Measurements from ENCODE around the gene DENR.
"Not testable (repeated sequence)": the region's sequence is repeated elsewhere in the genome, so short reads cannot be mapped to it uniquely, and the experiment has no call there.

The DENR gene

GRCh38 chr12:122752464-122753318, at the start of gene DENR:
DENR (plus strand) TSS chr12:122752824; CDS start chr12:122753702, 878 bp downstream.
- peak; percentile 96 for DNase-seq (ENCODE audit: low spot score)

DNA sequence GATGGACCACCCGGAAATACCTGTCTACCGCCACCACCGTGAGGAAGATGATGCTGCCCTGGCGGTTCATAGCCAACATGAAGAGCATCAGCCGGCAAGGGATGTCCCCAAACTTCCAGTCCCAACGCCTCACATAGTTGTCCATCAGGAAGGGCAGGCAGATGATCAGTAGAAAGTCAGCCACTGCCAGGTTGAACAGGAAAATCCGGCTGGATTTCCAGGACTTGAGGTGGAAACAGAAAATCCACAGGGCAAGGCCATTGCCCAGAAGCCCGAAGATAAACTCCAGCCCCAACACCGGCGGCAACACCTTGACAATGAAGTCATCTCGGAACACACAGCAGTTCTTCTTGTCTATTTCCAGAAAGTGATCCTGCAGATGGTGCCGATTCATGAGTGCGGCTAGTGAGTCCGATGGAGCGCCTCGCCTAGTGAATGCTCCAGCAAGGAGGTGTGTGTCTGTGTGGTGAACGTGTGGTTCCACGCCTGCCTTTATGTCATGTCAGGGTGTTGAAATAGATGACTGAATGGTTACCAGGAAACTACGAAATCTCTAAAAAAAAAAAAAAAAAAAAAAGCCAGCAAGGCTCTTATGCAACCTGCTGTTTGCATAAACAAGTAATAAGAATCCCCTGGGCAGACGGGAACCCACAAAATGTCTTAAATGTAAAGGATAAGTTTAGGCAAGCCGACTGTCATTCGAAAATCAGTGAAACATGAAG, 49.6 kb upstream of the DENR start, which contains the start of gene HCAR2:
Gene HCAR2, minus strand, starts transcription at position 468 of the 722 bp plus-strand sequence. Its CDS starts 74 bp downstream, at position 394.
- not testable (repeated sequence) for DNase-seq (ENCODE audit: low spot score)

GRCh38 chr12:122703841-122704240, 48.8 kb upstream of the DENR start:
- DNase-seq (ENCODE audit: low spot score): not testable (repeated sequence)

DNA sequence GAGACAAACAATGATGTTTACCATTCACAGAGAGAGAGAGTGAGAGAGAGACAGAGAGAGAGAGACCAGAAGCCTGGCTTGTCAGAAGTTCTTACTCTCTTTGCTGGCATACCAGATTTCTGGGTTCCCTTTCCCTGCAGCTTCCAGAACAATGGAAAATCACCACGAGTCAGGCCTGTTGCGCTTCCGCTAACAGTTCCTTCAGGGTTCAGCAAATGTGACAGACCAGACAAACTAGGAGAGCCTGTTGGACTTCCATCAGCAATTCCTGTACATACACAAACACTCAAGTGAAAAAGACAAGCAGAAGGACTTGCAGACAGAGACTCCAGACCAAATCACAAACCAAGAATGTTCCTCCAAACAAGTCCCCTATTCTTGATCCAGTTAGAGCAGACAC, 43.3 kb upstream of the DENR start:
- DNase-seq (ENCODE audit: low spot score): not testable (repeated sequence)

GRCh38 chr12:122710341-122710740, 42.3 kb upstream of the DENR start:
- DNase-seq (ENCODE audit: low spot score): not testable (repeated sequence)

- DNase-seq (ENCODE audit: low spot score): not testable (repeated sequence)
Measured at GRCh38 chr12:122711266-122711665, 41.4 kb upstream of the DENR start.

- DNase-seq (ENCODE audit: low spot score): not testable (repeated sequence)
Measured at GRCh38 chr12:122713491-122714188, 39.0 kb upstream of the DENR start.

GRCh38 chr12:122715211-122715610, 37.4 kb upstream of the DENR start:
- not testable (repeated sequence) for DNase-seq (ENCODE audit: low spot score)

DNA sequence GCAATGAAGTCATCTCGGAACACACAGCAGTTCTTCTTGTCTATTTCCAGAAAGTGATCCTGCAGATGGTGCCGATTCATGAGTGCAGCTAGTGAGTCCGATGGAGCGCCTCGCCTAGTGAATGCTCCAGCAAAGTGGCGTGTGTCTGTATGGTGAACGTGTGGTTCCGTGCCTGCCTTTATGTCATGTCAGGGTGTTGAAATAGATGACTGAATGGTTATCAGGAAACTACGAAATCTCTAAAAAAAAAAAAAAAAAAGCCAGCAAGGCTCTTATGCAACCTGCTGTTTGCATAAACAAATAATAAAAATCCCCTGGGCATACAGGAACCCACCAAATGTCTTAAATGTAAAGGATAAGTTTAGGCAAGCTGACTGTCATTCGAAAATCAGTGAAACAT, 36.0 kb upstream of the DENR start, which contains the start of gene HCAR3:
Gene HCAR3, minus strand, starts transcription at position 154 of the 400 bp plus-strand sequence. Its CDS starts 74 bp downstream, at position 80.
- not testable (repeated sequence) for DNase-seq (ENCODE audit: low spot score)

- no peak for DNase-seq (ENCODE audit: low spot score)
Measured at GRCh38 chr12:122721057-122721545, 31.5 kb upstream of the DENR start.

DNA sequence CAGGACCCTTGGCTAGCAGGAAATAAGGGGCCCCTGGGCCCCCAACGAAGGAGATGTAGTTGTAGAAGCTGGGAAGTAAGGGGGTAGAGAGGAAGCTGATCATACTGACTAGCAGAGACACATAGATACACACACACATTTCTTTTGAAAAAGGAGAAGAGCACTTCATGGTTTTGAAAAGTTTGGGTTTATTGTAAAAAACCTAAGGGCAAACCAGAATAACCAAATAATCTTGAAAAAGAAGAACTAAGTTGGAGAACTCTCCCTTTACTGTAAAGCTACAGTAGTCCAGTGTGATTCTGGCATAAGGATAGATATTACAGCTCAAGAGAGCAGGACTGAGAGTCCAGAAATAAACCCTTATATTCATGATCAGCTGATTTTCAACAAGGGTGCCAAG, 30.2 kb upstream of the DENR start:
- DNase-seq (ENCODE audit: low spot score): no peak

DNA sequence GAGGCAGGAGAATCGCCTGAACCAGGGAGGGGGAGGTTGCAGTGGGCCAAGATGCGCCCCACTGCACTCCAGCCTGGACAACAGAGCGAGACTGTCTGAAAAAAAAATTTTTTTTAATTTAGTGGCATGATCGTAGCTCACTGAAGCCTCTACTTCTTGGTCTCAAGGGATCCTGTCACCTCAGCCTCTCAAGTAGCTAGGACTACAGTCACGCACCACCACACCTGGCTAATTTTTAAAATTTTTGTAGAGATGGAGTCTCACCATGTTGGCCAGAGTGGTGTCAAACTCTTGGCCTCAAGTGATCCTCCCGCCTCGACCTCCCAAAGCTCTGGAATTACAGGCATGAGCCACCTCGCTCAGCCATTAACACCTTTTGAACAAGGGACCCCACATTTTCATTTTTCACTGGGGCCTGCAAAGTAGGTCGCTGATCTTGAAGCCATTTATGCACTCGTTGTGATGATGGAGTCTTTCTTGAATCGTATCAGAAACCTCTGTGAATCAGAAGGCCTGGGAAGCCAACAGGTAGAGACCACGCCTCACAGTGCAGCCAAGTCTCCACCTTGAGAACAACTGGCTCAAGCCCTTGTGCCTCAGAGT, 27.9 kb upstream of the DENR start:
- no peak for DNase-seq (ENCODE audit: low spot score)

DNA sequence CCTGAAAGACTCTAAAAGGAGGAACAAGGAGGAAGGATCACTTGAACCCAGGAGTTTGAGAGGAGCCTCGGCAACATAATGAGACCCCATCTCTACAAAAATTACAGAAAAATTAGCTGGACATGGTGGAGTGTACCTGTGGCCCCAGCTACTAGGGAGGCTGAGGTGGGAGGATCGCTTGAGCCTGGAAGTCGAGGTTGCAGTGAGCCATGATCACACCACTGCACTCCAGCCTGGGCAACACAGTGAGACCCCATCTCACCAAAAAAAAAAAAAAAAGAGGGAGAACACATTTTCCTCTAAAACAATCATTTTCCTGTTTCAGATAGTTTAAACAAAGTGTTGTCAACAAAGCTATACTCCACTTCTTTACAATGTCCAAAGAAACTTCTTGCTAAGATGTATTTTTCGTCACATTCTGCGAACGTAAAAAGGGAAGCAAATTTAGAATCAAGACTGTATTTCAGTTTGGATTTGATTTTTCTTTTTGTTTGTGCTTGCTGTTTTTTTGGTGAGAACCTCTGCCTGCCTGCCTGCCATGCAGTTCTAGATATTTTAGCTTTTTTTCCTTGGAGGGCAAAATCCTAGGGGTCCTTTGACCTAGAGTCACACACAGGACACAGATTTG, 27.1 kb upstream of the DENR start:
- no peak for DNase-seq (ENCODE audit: low spot score)

- peak; percentile 16 for DNase-seq (ENCODE audit: low spot score)
Measured at GRCh38 chr12:122726080-122726558, 26.5 kb upstream of the DENR start.

DNA sequence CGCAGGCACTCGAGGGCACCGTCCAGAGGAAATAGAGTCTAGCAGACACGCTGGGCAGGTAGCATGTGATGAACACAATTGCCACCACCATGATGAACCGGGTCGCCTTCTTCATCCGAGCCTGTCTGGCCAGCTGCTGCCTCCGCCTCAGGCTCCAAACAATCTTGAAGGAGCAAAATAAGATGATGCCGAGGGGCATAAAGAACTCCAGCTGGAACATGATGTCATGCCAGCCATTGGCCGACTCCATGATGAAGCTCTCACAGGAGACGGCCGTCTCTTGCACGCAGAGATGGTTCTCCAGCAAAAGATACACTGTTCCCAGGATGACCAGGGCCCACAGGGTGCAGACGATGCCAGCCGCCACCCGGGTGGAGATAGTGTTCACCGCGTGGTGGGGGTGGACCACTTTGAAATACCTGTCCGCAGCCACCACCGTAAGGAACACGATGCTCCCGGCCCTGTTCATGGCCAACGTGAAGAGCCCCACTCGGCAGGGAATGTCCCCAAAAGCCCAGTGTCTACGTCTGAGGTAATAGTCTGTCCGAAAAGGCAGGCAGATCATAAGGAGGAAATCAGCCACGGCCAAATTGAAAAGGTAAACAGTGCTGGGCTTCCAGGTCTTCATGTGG, 22.9 kb upstream of the DENR start:
- DNase-seq (ENCODE audit: low spot score): no peak

- DNase-seq (ENCODE audit: low spot score): no peak
Measured at GRCh38 chr12:122730215-122731014, 22.2 kb upstream of the DENR start, which contains the start of gene HCAR1. HCAR1 (minus strand) TSS chr12:122730844; CDS start chr12:122730339, 505 bp downstream.

GRCh38 chr12:122732170-122732569, 20.5 kb upstream of the DENR start:
- no peak for DNase-seq (ENCODE audit: low spot score)

DNA sequence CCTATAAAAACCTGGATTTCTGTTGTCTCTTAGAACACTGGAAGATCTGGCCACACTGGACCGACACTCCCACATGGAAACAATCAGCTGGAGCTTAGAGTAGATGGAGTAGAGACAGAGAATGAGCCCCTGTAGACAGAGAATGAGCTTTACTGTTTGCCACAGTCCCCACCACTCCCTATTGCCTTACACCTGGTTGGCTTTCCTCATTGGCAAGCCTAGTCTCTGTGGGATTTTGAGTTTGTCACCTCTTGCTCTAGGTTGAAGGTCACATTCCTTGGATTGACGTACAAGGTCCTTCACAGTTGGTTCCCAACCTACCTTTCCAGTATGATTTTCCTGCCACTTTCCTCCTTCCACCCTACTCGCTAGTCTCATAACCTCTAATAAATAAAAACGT, 20.0 kb upstream of the DENR start:
- no peak for DNase-seq (ENCODE audit: low spot score)

GRCh38 chr12:122738571-122738970, 14.1 kb upstream of the DENR start:
- no peak for DNase-seq (ENCODE audit: low spot score)
